Calu3 (cell line): ENCODE results near the gene HEATR1. TPM values are rescaled to one million over a fixed set of nuclear protein-coding genes. Genes with fewer than 3 reads are reported as not detected.

Experiments used
- BruUV-seq: library from RNA; stranded (reverse); fragments of 400-500 nt; replicated peaks from 2 replicates; lab custom pipeline; 2021; lab: Mats Ljungman, UMichigan
- CTCF ChIA-PET: fragments of 300-600 bp; sonication (Branson Sonifier 250); formaldehyde crosslinking; loops from one replicate; lab custom pipeline; 2022; ENCODE audit warnings: antibody characterized with exemption; lab: Charles Lee
- DNase-seq: peaks from one replicate; pipeline ENCODE4 v3.0.0; 2022
- H3K27ac Mint-ChIP-seq: one replicate; pipeline ENCODE4 v1.8.0; 2022; ENCODE audit warnings: mixed read lengths; ENCODE audit not compliant: unreplicated experiment
- H3K27me3 Mint-ChIP-seq: one replicate; pipeline ENCODE4 v1.8.0; 2022; ENCODE audit warnings: mixed read lengths; ENCODE audit not compliant: unreplicated experiment
- H3K36me3 Mint-ChIP-seq: one replicate; pipeline ENCODE4 v1.8.0; 2022; ENCODE audit warnings: mild to moderate bottlenecking, moderate library complexity, mixed read lengths; ENCODE audit not compliant: insufficient read depth, unreplicated experiment
- H3K4me1 Mint-ChIP-seq: one replicate; pipeline ENCODE4 v1.8.0; 2022; ENCODE audit warnings: mild to moderate bottlenecking, low read depth, mixed read lengths; ENCODE audit not compliant: unreplicated experiment
- H3K4me3 Mint-ChIP-seq: one replicate; pipeline ENCODE4 v1.8.0; 2022; ENCODE audit warnings: mild to moderate bottlenecking, low read depth, moderate library complexity, mixed read lengths; ENCODE audit not compliant: unreplicated experiment
- H3K9me3 Mint-ChIP-seq: one replicate; pipeline ENCODE4 v1.8.0; 2022; ENCODE audit warnings: low read depth, mixed read lengths; ENCODE audit not compliant: unreplicated experiment
- intact Hi-C: fragments of 100-400 bp; cut with micrococcal nuclease; formaldehyde crosslinking; loops from one replicate; pipeline ENCODE4 v1.10.0; 2022; ENCODE audit not compliant: unreplicated experiment
- total RNA-seq: library from RNA; stranded (reverse); gene quantifications from 2 replicates; pipeline ENCODE4 v1.2.3, GENCODE V29; 2022
- TF ChIP-seq, protein P1 (sequence below): fragments of 200-600 bp; IDR thresholded peaks from one replicate; pipeline ENCODE4 v1.8.0; 2022; ENCODE audit warnings: antibody characterized with exemption; ENCODE audit not compliant: unreplicated experiment

The HEATR1 gene
- total RNA-seq, 1 experiment from 2014 or later, result 75.5 TPM

DNA sequence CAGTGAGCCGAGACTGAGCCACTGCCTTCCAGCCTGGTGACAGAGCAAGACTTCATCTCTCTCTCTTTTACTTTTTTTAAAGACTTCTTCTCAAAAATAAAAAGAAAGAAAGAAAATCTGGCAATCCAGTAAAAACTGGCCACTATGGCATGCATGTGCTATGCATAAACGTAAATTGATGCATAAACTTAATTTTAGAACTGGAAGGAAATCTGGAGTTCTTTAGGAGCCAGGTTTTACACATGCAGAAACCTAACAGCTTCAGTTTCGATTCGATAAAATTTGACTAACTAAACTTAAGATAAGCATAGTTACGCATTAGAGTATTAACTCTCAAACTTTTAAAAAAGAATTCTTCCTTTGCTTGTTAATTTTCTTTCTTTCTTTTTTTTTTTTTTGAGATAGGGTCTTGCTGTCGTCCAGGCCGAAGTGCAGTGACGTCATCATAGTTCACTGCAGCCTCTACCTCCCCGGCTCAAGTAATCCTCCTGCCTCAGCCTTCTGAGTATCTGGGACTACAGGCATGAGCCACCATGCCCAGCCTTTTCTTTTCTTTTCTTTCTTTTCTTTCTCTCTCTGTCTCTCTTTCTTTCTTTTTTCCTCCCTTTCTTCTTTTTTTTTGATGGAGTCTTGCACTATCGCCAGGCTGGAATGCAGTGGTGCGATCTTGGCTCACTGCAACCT lies 92.4 kb downstream of the HEATR1 start:
- Mint-ChIP-seq H3K9me3 (no peaks in the 10 kb centered on the region), H3K27ac (peak overlapping the region; percentile 64), H3K27me3 (no peaks in the 10 kb centered on the region), H3K36me3 (no peaks in the 10 kb centered on the region), H3K4me3 (peak overlapping the region; percentile 57), H3K4me1 (peaks cover 26% of the 10 kb centered on the region)
- CTCF ChIA-PET, result interaction anchor here (0.7 kb wide), 1 partner anchor 228 kb away, joined by 3 read pairs; no protein-coding TSS in a partner anchor
- TF ChIP-seq, protein P1, sequence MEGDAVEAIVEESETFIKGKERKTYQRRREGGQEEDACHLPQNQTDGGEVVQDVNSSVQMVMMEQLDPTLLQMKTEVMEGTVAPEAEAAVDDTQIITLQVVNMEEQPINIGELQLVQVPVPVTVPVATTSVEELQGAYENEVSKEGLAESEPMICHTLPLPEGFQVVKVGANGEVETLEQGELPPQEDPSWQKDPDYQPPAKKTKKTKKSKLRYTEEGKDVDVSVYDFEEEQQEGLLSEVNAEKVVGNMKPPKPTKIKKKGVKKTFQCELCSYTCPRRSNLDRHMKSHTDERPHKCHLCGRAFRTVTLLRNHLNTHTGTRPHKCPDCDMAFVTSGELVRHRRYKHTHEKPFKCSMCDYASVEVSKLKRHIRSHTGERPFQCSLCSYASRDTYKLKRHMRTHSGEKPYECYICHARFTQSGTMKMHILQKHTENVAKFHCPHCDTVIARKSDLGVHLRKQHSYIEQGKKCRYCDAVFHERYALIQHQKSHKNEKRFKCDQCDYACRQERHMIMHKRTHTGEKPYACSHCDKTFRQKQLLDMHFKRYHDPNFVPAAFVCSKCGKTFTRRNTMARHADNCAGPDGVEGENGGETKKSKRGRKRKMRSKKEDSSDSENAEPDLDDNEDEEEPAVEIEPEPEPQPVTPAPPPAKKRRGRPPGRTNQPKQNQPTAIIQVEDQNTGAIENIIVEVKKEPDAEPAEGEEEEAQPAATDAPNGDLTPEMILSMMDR, result no peak
- intact Hi-C loops, result no loop called here
- no TSS peak for BruUV-seq
- DNase-seq, result no peak

DNA sequence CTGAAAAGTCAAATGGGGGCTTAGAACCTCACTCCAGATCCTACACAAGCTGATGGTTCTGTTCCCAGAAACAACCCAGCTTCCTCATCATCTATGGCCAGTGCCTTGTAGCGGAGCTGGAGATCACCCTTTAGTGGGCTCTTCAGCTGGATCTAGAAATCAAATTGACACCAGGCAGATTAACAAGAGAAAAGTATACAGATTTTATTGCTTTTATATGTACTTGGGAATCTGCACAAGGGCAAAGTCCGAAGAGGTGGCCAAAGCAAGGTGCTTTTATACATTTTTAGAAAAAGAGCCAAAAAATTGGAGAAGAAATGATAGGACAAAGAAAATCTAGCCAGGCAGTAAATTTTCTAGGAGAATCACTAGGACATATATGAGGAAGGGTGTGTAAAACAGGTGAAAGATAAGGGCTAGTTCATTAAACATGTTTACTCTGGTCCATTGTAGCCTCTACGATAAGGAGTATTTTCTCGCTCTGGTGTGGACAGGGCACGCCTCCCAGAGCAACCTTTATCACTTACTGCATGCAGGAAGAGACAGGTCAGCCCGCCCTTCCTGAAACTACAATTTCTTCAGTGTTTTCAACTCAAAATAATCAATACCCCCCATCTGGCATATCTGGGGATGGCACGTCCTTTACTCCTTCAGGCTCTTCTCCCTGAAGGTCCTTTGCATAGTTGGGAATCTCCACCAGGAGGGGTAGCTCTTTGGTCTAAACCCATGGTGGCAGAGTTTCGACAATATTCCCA lies 94.5 kb downstream of the HEATR1 start:
- H3K4me3 Mint-ChIP-seq, result no peak overlapping the region
- no peak overlapping the region for H3K27ac Mint-ChIP-seq

DNA sequence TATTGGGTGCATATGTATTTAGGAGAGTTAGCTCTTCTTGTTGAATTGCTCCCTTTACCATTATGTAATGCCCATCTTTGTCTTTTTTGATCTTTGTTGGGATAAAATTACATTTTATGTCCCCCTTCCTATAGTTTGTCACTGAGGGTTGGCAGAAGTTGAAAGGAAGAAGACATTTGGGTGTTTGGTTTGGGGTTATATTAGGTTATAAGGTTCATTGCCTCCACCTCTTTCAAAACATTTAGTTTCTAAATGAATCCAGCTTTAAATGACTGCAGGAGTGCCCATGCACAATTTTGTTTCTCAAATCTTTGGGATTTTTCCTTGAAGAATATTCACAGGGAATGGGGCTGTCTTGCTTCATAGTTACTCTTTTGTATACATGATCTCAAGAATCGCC lies 95.1 kb downstream of the HEATR1 start:
- intact Hi-C loops, result no loop called here
- Mint-ChIP-seq H3K27me3 (no peaks in the 10 kb centered on the region), H3K4me1 (peaks cover 17% of the 10 kb centered on the region), H3K9me3 (no peaks in the 10 kb centered on the region), H3K4me3 (no peak overlapping the region), H3K36me3 (no peaks in the 10 kb centered on the region), H3K27ac (no peak overlapping the region)
- BruUV-seq, result no TSS peak
- CTCF ChIA-PET, result no interaction called here
- no peak for DNase-seq
- TF ChIP-seq, protein P1, result no peak

More for the DNA sequence above, 94.5 kb downstream of the HEATR1 start:
- TF ChIP-seq, protein P1, result no peak
- CTCF ChIA-PET, result no interaction called here
- intact Hi-C loops, result no loop called here
- H3K36me3 Mint-ChIP-seq, result no peaks in the 10 kb centered on the region
- no peaks in the 10 kb centered on the region for H3K9me3 Mint-ChIP-seq
- no peak for DNase-seq
- BruUV-seq, result no TSS peak
- no peaks in the 10 kb centered on the region for H3K27me3 Mint-ChIP-seq
- peaks cover 15% of the 10 kb centered on the region for H3K4me1 Mint-ChIP-seq

DNA sequence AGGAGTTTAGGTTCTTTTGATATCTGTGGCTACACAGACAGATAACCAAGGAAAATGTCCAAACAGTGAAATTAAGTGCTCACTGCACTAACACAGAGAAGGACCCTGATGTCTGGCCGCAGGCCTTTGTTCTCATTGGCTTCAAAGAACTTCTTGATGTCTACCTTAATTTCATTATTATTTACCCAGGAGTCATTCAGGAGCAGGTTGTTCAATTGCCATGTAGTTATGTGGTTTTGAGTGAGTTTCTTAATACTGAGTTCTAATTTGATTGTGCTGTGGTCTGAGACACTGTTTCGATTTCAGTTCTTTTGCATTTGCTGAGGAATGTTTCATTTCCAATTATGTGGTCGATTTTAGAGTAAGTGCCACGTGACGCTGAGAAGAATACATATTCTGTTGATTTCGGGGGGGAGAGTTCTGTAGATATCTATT lies 95.7 kb downstream of the HEATR1 start:
- H3K27ac Mint-ChIP-seq, result no peak overlapping the region
- CTCF ChIA-PET, result no interaction called here
- no peak overlapping the region for H3K4me3 Mint-ChIP-seq
- DNase-seq, result no peak
- no peaks in the 10 kb centered on the region for H3K36me3 Mint-ChIP-seq
- H3K9me3 Mint-ChIP-seq, result no peaks in the 10 kb centered on the region
- BruUV-seq, result no TSS peak
- TF ChIP-seq, protein P1, result no peak
- H3K27me3 Mint-ChIP-seq, result no peaks in the 10 kb centered on the region
- intact Hi-C loops, result no loop called here
- H3K4me1 Mint-ChIP-seq, result peaks cover 17% of the 10 kb centered on the region
